ENCODE results near the gene PNKP. TPM values are rescaled to one million over a fixed set of nuclear protein-coding genes. Genes with fewer than 3 reads are reported as not detected.

The PNKP gene
- total and polyA plus RNA-seq, 10 of the 15 experiments (the other 5 are each of a cell fraction or from before 2014, with no cell fraction given): 2.9 to 82.3 (median 33.2) TPM

DNA sequence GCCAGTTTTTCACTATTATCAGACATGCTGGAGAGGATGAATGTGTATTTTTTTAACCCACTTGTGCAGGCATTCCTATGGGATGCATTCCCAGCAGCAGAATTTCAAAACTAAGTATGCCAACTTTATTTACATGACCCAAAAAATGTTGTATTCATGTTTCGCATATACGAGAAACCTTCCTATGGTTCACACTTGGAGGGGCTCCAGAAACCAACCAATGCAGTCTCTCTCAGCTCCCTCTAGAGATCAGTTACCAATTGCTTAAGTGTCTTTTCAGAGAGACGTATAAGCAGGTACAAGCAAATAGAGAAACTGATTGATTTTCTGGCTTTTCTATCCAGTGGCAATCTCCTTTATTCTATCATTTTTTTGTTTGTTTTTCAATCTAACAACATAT is 22.0 kb downstream of the PNKP start:
- ChIA-PET RAD21 (ENCODE audit: unreplicated experiment) (no interaction called here), CTCF (interaction anchor here (1.0 kb wide), 1 partner anchor 26 kb away, joined by 3 read pairs; no protein-coding TSS in a partner anchor), SMC1A (ENCODE audit: uncharacterized antibody, unreplicated experiment) (no interaction called here), POLR2A (interaction anchor here (1.4 kb wide), 1 partner anchor 24 kb away, joined by 3 read pairs; no protein-coding TSS in a partner anchor)
- H3K27me3 ChIP-seq (replicated peaks in 1 of 2; ENCODE audit: control insufficient read depth in 2 of 2, insufficient read depth in 2 of 2, low read length in 1 of 2): no peaks in the 10 kb centered on the region
- H2AFZ ChIP-seq (ENCODE audit: control insufficient read depth, low read depth, low read length): no peak overlapping the region
- no peak overlapping the region for H3K9ac ChIP-seq (ENCODE audit: control insufficient read depth, insufficient read depth, low read length)
- peaks cover 0 to 2% of the 10 kb centered on the region in 2 experiments; a peak in 2 of 4 replicates for H3K36me3 ChIP-seq (ENCODE audit: control insufficient read depth in 2 of 2, insufficient read depth in 2 of 2, low read length in 1 of 2)
- H4K20me1 ChIP-seq (ENCODE audit: control insufficient read depth, insufficient read depth): no peaks in the 10 kb centered on the region
- ATAC-seq (no peak), DNase-seq (ENCODE audit: low read depth, low spot score) (no peak), FAIRE-seq (no peak)
- peaks cover 32% of the 10 kb centered on the region for H3K4me1 ChIP-seq (ENCODE audit: control insufficient read depth, insufficient read depth, low read length)
- TF ChIP-seq NFXL1 (IDR thresholded peaks at IDR 0.05; ENCODE audit: borderline replicate concordance) (no peak), IKZF1 (conservative IDR thresholded peaks at IDR 0.05) (no peak), CHD1 (IDR thresholded peaks at IDR 0.05; ENCODE audit: low read depth, low read length) (no peak), PAX8 (IDR thresholded peaks at IDR 0.05) (no peak), NR2C2 (IDR thresholded peaks at IDR 0.05; ENCODE audit: borderline replicate concordance, control insufficient read depth, insufficient read length, low read depth) (no peak), PAX5 (IDR thresholded peaks at IDR 0.05; ENCODE audit: borderline replicate concordance, low read depth, low read length) (no peak), ZBED1 (IDR thresholded peaks at IDR 0.05; ENCODE audit: borderline replicate concordance) (no peak), JUND (IDR thresholded peaks at IDR 0.05; ENCODE audit: low read depth, low read length) (no peak), GABPA (IDR thresholded peaks at IDR 0.05; ENCODE audit: low read depth) (no peak), SUPT20H (IDR thresholded peaks at IDR 0.05; ENCODE audit: borderline replicate concordance, control insufficient read depth, low read depth, low read length) (no peak)
- TF ChIP-seq, protein P1, sequence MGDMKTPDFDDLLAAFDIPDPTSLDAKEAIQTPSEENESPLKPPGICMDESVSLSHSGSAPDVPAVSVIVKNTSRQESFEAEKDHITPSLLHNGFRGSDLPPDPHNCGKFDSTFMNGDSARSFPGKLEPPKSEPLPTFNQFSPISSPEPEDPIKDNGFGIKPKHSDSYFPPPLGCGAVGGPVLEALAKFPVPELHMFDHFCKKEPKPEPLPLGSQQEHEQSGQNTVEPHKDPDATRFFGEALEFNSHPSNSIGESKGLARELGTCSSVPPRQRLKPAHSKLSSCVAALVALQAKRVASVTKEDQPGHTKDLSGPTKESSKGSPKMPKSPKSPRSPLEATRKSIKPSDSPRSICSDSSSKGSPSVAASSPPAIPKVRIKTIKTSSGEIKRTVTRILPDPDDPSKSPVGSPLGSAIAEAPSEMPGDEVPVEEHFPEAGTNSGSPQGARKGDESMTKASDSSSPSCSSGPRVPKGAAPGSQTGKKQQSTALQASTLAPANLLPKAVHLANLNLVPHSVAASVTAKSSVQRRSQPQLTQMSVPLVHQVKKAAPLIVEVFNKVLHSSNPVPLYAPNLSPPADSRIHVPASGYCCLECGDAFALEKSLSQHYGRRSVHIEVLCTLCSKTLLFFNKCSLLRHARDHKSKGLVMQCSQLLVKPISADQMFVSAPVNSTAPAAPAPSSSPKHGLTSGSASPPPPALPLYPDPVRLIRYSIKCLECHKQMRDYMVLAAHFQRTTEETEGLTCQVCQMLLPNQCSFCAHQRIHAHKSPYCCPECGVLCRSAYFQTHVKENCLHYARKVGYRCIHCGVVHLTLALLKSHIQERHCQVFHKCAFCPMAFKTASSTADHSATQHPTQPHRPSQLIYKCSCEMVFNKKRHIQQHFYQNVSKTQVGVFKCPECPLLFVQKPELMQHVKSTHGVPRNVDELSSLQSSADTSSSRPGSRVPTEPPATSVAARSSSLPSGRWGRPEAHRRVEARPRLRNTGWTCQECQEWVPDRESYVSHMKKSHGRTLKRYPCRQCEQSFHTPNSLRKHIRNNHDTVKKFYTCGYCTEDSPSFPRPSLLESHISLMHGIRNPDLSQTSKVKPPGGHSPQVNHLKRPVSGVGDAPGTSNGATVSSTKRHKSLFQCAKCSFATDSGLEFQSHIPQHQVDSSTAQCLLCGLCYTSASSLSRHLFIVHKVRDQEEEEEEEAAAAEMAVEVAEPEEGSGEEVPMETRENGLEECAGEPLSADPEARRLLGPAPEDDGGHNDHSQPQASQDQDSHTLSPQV (IDR thresholded peaks at IDR 0.05): no peak
- TF ChIP-seq, protein P2, sequence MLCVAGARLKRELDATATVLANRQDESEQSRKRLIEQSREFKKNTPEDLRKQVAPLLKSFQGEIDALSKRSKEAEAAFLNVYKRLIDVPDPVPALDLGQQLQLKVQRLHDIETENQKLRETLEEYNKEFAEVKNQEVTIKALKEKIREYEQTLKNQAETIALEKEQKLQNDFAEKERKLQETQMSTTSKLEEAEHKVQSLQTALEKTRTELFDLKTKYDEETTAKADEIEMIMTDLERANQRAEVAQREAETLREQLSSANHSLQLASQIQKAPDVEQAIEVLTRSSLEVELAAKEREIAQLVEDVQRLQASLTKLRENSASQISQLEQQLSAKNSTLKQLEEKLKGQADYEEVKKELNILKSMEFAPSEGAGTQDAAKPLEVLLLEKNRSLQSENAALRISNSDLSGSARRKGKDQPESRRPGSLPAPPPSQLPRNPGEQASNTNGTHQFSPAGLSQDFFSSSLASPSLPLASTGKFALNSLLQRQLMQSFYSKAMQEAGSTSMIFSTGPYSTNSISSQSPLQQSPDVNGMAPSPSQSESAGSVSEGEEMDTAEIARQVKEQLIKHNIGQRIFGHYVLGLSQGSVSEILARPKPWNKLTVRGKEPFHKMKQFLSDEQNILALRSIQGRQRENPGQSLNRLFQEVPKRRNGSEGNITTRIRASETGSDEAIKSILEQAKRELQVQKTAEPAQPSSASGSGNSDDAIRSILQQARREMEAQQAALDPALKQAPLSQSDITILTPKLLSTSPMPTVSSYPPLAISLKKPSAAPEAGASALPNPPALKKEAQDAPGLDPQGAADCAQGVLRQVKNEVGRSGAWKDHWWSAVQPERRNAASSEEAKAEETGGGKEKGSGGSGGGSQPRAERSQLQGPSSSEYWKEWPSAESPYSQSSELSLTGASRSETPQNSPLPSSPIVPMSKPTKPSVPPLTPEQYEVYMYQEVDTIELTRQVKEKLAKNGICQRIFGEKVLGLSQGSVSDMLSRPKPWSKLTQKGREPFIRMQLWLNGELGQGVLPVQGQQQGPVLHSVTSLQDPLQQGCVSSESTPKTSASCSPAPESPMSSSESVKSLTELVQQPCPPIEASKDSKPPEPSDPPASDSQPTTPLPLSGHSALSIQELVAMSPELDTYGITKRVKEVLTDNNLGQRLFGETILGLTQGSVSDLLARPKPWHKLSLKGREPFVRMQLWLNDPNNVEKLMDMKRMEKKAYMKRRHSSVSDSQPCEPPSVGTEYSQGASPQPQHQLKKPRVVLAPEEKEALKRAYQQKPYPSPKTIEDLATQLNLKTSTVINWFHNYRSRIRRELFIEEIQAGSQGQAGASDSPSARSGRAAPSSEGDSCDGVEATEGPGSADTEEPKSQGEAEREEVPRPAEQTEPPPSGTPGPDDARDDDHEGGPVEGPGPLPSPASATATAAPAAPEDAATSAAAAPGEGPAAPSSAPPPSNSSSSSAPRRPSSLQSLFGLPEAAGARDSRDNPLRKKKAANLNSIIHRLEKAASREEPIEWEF (IDR thresholded peaks at IDR 0.05; ENCODE audit: insufficient replicate concordance, low read depth, low read length): no peak
- H3K79me2 ChIP-seq (ENCODE audit: control insufficient read depth, insufficient read depth, low read length): no peaks in the 10 kb centered on the region
- BruUV-seq (replicated peaks): no TSS peak
- peaks cover 5% of the 10 kb centered on the region; the same call in 2 of the 3 replicates for H3K9me3 ChIP-seq (replicated peaks; ENCODE audit: control insufficient read depth, insufficient read depth, low read length)
- in situ Hi-C loops (cut with MboI): no loop called here
- no peak overlapping the region for H3K4me3 ChIP-seq
- H3K27ac ChIP-seq (ENCODE audit: control insufficient read depth, insufficient read depth): no peak overlapping the region
- H3K4me2 ChIP-seq (ENCODE audit: control insufficient read depth, insufficient read depth): no peak overlapping the region
- 93% methylated on average over 3 of the region's 3 CpGs for WGBS (ENCODE audit: insufficient coverage, insufficient replicate concordance, low lambda C conversion rate, missing lambda C conversion rate)
- intact Hi-C loops (cut with micrococcal nuclease; ENCODE audit: unreplicated experiment): no loop called here
